Measurements from ENCODE around the gene FAM20C.
"Not testable (repeated sequence)": the region's sequence is repeated elsewhere in the genome, so short reads cannot be mapped to it uniquely, and the experiment has no call there.

The FAM20C gene

DNA sequence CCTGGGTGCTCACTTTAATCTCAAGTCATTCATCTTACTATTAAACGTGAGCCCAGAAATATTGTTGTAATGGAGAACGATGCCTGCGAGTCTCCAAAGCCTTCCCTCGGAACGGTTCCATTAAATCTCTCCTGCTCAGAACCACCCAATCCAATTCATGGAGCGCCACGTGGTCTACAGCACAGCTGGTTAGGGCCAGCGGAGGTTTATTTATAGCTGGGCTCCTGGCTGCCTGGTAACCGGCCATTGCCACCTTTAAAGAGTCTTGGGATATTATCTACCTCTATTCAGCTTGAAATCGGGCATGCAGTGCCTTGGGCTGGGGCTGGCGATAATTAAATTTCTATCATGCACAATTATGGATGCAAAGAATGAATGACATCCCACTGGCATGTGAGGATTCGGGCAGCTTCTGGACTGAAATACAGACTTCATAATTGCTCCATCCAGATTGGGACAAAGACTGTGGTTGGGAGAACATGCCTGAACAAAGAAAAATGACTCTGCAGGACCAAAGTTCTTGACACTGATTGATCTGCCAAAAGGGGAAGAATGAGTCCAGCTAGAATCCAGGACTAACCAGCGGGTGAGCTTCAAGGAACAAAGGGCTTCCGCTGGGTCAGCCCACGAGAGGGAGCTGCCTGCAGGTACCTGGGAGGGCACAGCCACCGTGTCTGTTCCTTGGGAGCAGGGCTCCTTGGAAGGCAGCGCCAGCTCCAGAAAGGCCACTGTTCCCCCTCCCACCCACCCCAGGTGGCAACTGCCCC is 7.3 kb downstream of the FAM20C start:
- no peak overlapping the region for H3K4me3 ChIP-seq (ENCODE audit: low read depth, low read length)
- peaks cover 28% of the 10 kb centered on the region for H3K36me3 ChIP-seq (ENCODE audit: control insufficient read depth, insufficient read depth, low read length)

DNA sequence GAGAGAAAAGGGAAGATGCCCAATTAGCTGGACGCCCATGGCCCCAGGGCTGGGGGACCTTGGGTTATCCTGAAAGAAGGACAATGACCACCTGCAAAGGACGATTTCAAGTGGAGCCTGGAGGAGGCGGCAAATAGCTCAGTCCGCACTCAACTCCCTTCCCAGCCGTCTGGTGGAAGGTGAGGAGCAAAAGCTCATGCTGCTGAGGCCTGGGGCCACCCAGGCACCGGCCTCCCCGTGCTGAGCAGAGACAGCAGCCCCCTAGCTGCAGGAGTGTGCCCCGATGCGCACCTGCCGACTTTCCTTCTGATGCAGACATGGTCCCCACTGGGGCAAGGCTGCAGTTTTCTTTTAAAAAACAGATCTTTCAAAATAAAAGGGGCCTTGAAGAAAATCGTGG is 7.9 kb downstream of the FAM20C start:
- Histone ChIP-seq H3K4me1 (ENCODE audit: control insufficient read depth, insufficient read depth, low read length) (no peaks in the 10 kb centered on the region), H3K9me3 (ENCODE audit: control insufficient read depth, insufficient read depth, low read length) (peaks cover 4% of the 10 kb centered on the region), H3K4me3 (ENCODE audit: low read depth, low read length) (no peak overlapping the region), H3K9ac (ENCODE audit: low read depth, low read length) (no peak overlapping the region), H3K27me3 (ENCODE audit: control insufficient read depth, insufficient read depth, low read length) (no peaks in the 10 kb centered on the region), H3K36me3 (ENCODE audit: control insufficient read depth, insufficient read depth, low read length) (peaks cover 34% of the 10 kb centered on the region)

More for the DNA sequence above, 7.3 kb downstream of the FAM20C start:
- Histone ChIP-seq H3K9me3 (ENCODE audit: control insufficient read depth, insufficient read depth, low read length) (no peaks in the 10 kb centered on the region), H3K9ac (ENCODE audit: low read depth, low read length) (no peak overlapping the region), H3K27me3 (ENCODE audit: control insufficient read depth, insufficient read depth, low read length) (no peaks in the 10 kb centered on the region), H3K4me1 (ENCODE audit: control insufficient read depth, insufficient read depth, low read length) (no peaks in the 10 kb centered on the region)

DNA sequence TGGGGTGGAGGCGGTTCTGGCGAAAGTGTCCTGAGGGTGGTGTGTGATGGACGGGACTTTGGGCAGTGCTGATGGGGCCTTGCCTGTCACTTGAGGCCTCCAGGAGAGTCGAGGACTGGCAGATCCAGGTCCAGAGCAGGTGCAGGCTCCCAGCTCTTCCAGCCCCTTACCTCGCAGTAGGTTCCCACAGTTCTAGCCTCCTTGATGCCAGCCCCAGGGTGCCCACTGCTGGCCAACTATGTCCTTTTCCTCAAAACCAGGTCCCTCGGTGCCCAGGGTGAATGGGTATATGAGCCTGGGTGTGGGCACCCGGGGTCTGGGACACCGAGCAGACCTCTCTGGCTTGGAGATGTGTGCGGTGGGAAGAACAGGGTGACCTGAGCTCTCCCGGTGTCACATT is 8.3 kb downstream of the FAM20C start:
- Histone ChIP-seq H3K36me3 (ENCODE audit: control insufficient read depth, insufficient read depth, low read length) (peaks cover 31% of the 10 kb centered on the region), H3K9me3 (ENCODE audit: control insufficient read depth, insufficient read depth, low read length) (peaks cover 4% of the 10 kb centered on the region), H3K4me1 (ENCODE audit: control insufficient read depth, insufficient read depth, low read length) (no peaks in the 10 kb centered on the region), H3K27me3 (ENCODE audit: control insufficient read depth, insufficient read depth, low read length) (no peaks in the 10 kb centered on the region), H3K9ac (ENCODE audit: low read depth, low read length) (no peak overlapping the region), H3K4me3 (ENCODE audit: low read depth, low read length) (no peak overlapping the region)

DNA sequence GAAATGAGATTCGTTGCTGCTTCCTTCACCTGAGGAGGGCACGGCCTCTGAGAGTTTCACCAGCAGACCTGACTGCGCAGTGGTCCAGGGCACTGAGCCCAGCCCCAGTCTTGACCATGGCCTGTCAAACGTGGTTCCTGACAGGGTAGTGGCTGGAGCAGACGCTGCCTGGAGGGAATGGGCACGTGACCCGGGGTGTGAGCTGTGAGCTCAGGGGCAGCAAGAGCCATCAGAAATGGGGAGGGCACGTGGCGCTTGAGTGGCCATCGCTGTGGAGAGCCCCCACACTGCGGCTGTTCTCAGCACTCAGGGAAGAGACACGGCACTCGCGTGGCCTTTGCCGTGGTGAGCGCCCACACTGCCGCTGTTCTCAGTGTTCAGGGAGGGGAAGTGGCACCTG is 12.0 kb downstream of the FAM20C start:
- Histone ChIP-seq H3K4me1 (ENCODE audit: control insufficient read depth, insufficient read depth, low read length) (no peaks in the 10 kb centered on the region), H3K36me3 (ENCODE audit: control insufficient read depth, insufficient read depth, low read length) (peaks cover 12% of the 10 kb centered on the region), H3K9ac (ENCODE audit: low read depth, low read length) (no peak overlapping the region), H3K9me3 (ENCODE audit: control insufficient read depth, insufficient read depth, low read length) (peaks cover 4% of the 10 kb centered on the region), H3K27me3 (ENCODE audit: control insufficient read depth, insufficient read depth, low read length) (no peaks in the 10 kb centered on the region), H3K4me3 (ENCODE audit: low read depth, low read length) (no peak overlapping the region)

DNA sequence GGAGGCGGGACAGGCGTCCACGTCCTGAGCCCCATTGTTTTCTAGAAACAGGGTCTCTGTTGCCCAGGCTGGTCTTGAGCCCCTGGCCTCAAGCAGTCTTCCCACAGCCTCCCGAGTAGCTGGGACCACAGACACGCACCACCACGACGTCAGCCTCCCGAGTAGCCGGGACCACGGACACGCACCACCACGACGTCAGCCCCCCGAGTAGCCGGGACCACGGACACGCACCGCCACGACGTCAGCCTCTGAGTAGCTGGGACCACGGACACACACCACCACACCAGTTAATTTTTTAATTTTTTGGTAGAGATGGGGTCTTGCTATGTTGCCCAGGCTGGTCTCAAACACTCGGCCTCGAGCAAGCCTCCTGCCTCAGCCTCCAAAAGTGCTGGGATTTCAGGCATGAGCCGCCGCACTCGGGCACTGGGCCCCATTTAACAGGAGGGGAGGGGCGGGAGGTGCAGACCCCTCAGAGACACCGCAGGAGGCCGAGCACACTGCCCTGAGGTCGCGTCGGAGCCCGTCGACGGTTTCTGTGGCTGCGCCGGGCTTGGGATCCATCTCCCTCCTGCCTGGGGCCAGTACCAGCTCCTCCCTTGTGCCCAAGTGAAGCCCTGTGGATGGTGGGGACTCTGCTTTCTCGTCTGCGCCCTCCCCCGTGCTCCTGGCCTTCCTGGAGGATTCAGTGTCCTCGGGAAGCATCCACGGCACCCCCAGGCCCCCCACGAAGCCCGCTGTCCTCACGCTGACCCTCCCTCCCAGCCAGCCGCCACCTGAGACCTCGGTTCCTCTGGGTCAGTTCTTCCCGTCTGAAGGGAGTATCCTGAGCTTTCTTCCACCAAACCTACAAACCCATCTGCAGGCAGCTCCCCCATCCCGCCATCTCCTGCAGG is 13.0 kb downstream of the FAM20C start:
- Histone ChIP-seq H3K4me3 (ENCODE audit: low read depth, low read length) (no peak overlapping the region), H3K9me3 (ENCODE audit: control insufficient read depth, insufficient read depth, low read length) (peaks cover 4% of the 10 kb centered on the region), H3K4me1 (ENCODE audit: control insufficient read depth, insufficient read depth, low read length) (no peaks in the 10 kb centered on the region), H3K27me3 (ENCODE audit: control insufficient read depth, insufficient read depth, low read length) (no peaks in the 10 kb centered on the region), H3K9ac (ENCODE audit: low read depth, low read length) (no peak overlapping the region), H3K36me3 (ENCODE audit: control insufficient read depth, insufficient read depth, low read length) (peaks cover 12% of the 10 kb centered on the region)

GRCh38 chr7:206351-206750 is 14.0 kb downstream of the FAM20C start:
- not testable (repeated sequence) for H3K9me3 ChIP-seq (ENCODE audit: control insufficient read depth, insufficient read depth, low read length); H3K27me3 ChIP-seq (ENCODE audit: control insufficient read depth, insufficient read depth, low read length); H3K9ac ChIP-seq (ENCODE audit: low read depth, low read length); H3K36me3 ChIP-seq (ENCODE audit: control insufficient read depth, insufficient read depth, low read length); H3K4me3 ChIP-seq (ENCODE audit: low read depth, low read length); H3K4me1 ChIP-seq (ENCODE audit: control insufficient read depth, insufficient read depth, low read length)

- H3K9me3 ChIP-seq (ENCODE audit: control insufficient read depth, insufficient read depth, low read length), result peaks cover 4% of the 10 kb centered on the region
- no peak overlapping the region for H3K4me3 ChIP-seq (ENCODE audit: low read depth, low read length)
- no peaks in the 10 kb centered on the region for H3K27me3 ChIP-seq (ENCODE audit: control insufficient read depth, insufficient read depth, low read length)
- no peaks in the 10 kb centered on the region for H3K4me1 ChIP-seq (ENCODE audit: control insufficient read depth, insufficient read depth, low read length)
- H3K9ac ChIP-seq (ENCODE audit: low read depth, low read length), result no peak overlapping the region
- H3K36me3 ChIP-seq (ENCODE audit: control insufficient read depth, insufficient read depth, low read length), result peaks cover 9% of the 10 kb centered on the region
These were observed 15.2 kb downstream of the FAM20C start for GRCh38 chr7:207418-208129.

DNA sequence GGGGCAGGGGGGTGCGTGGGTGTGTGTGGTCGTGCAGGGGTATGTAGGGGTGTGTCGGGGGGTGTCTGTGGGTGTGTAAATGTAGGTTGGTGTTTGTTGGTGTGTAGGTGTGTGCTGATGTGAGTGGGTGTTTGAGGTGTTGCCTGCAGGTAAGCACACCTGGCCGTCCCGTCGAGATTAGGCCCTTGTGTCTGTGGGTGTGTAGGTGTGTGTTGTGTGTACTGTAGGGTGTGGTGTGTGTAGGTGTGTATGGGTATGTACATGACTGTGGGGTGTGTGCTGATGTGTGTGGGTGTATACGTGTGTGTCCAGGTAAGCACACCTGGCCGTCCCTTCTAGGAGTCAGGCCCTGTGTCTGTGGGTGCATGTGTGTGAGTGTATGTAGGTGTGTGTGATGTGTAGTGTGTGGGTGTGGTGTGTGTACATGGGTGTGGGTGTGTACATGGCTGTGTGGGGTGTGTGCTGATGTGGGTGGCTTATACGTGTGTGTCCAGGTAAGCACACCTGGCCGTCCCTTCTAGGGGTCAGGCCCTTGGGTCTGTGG is 15.8 kb downstream of the FAM20C start:
- Histone ChIP-seq H3K4me3 (ENCODE audit: low read depth, low read length) (no peak overlapping the region), H3K27me3 (ENCODE audit: control insufficient read depth, insufficient read depth, low read length) (no peaks in the 10 kb centered on the region), H3K36me3 (ENCODE audit: control insufficient read depth, insufficient read depth, low read length) (peaks cover 9% of the 10 kb centered on the region), H3K4me1 (ENCODE audit: control insufficient read depth, insufficient read depth, low read length) (no peaks in the 10 kb centered on the region), H3K9ac (ENCODE audit: low read depth, low read length) (no peak overlapping the region), H3K9me3 (ENCODE audit: control insufficient read depth, insufficient read depth, low read length) (peaks cover 4% of the 10 kb centered on the region)

GRCh38 chr7:208816-209215 is 16.4 kb downstream of the FAM20C start:
- Histone ChIP-seq H3K9me3 (ENCODE audit: control insufficient read depth, insufficient read depth, low read length) (peaks cover 4% of the 10 kb centered on the region), H3K9ac (ENCODE audit: low read depth, low read length) (no peak overlapping the region), H3K4me1 (ENCODE audit: control insufficient read depth, insufficient read depth, low read length) (no peaks in the 10 kb centered on the region), H3K36me3 (ENCODE audit: control insufficient read depth, insufficient read depth, low read length) (peaks cover 9% of the 10 kb centered on the region), H3K4me3 (ENCODE audit: low read depth, low read length) (no peak overlapping the region), H3K27me3 (ENCODE audit: control insufficient read depth, insufficient read depth, low read length) (no peaks in the 10 kb centered on the region)

DNA sequence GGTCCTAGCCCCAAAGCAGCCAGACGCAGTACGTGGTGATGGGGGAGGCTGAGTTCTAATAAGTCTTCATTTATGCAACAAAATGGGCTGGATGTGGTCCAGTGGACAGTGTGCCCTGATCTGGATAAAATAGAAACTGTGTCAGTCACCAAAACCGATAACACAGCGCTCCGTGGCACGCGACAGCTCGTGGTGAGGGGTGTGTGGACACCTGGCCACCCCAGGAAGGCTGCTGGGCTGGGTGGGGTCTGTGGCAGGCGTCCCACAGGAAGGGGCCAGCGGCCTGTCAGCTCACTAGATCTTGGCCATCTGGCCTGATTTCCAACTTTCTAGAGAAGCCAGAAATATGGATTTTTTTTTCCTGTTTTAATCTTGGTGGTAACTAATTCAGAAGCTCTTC is 17.0 kb downstream of the FAM20C start:
- Histone ChIP-seq H3K36me3 (ENCODE audit: control insufficient read depth, insufficient read depth, low read length) (peaks cover 9% of the 10 kb centered on the region), H3K9ac (ENCODE audit: low read depth, low read length) (no peak overlapping the region), H3K27me3 (ENCODE audit: control insufficient read depth, insufficient read depth, low read length) (no peaks in the 10 kb centered on the region), H3K4me1 (ENCODE audit: control insufficient read depth, insufficient read depth, low read length) (no peaks in the 10 kb centered on the region), H3K4me3 (ENCODE audit: low read depth, low read length) (no peak overlapping the region), H3K9me3 (ENCODE audit: control insufficient read depth, insufficient read depth, low read length) (peaks cover 4% of the 10 kb centered on the region)

DNA sequence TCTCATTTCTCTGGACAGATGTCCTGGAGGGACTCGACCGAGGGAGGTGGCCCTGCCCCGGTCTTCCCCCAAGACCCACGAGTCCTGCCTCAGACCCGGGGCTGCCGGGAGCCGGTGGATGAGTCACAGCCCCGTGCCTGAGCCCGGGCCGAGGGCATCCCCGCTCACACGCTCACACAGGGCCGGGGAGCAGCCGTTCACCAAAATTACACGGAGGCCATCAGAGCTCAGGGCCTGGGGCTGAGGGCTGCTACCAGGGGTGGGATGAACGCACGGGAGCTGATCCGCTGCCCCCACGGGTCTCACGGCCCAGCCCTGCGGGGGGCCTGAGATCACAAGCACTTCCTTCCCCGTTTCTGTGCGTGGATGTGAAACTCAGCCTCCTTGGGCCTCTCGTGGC is 17.5 kb downstream of the FAM20C start:
- peaks cover 4% of the 10 kb centered on the region for H3K9me3 ChIP-seq (ENCODE audit: control insufficient read depth, insufficient read depth, low read length)
- H3K4me3 ChIP-seq (ENCODE audit: low read depth, low read length), result no peak overlapping the region
- H3K36me3 ChIP-seq (ENCODE audit: control insufficient read depth, insufficient read depth, low read length), result peaks cover 6% of the 10 kb centered on the region
- H3K9ac ChIP-seq (ENCODE audit: low read depth, low read length), result no peak overlapping the region
- no peaks in the 10 kb centered on the region for H3K4me1 ChIP-seq (ENCODE audit: control insufficient read depth, insufficient read depth, low read length)
- H3K27me3 ChIP-seq (ENCODE audit: control insufficient read depth, insufficient read depth, low read length), result no peaks in the 10 kb centered on the region
